Progenitor cell of endocrine pancreas (in vitro differentiated cells): ENCODE data around the gene PNLIP. TPM values are rescaled to one million over a fixed set of nuclear protein-coding genes. Genes with fewer than 3 reads are reported as not detected.

ENCODE experiments used
- DNase-seq: peaks from one replicate; pipeline ENCODE4 v3.0.0; 2021; ENCODE audit warnings: low spot score; ENCODE audit not compliant: unreplicated experiment
- H3K27ac Mint-ChIP-seq: 2 replicates; pipeline ENCODE4 v1.8.0; 2021; ENCODE audit warnings: mild to moderate bottlenecking, moderate library complexity, mixed read lengths
- H3K27me3 Mint-ChIP-seq: 2 replicates; pipeline ENCODE4 v1.8.0; 2021; ENCODE audit warnings: mixed read lengths
- H3K36me3 Mint-ChIP-seq: 2 replicates; pipeline ENCODE4 v1.8.0; 2022; ENCODE audit warnings: mixed read lengths; ENCODE audit not compliant: insufficient read depth
- H3K4me1 Mint-ChIP-seq: 2 replicates; pipeline ENCODE4 v1.8.0; 2021; ENCODE audit warnings: low read depth, mixed read lengths
- H3K4me3 Mint-ChIP-seq: 2 replicates; pipeline ENCODE4 v1.8.0; 2021; ENCODE audit warnings: low read depth, mild to moderate bottlenecking, moderate library complexity, mixed read lengths
- H3K9me3 Mint-ChIP-seq: 2 replicates; pipeline ENCODE4 v1.8.0; 2021; ENCODE audit warnings: low read depth, mixed read lengths
- CTCF ChIP-seq: fragments of 200-600 bp; sonication (generic); IDR thresholded peaks from one replicate; pipeline ENCODE4 v1.5.0; 2021; ENCODE audit warnings: antibody characterized with exemption, mild to moderate bottlenecking; ENCODE audit not compliant: unreplicated experiment
- long read RNA-seq: library from polyadenylated mRNA; unstranded; transcript quantifications from one replicate; pipeline ENCODE4 v2.0.0, GENCODE V29; 2020
- total RNA-seq: library from RNA; stranded (reverse); gene quantifications from 2 replicates; pipeline ENCODE4 v1.2.1, GENCODE V29; 2021

The PNLIP gene
- not detected in 2 replicates for total RNA-seq
- long read RNA-seq, result 0 reads

- Mint-ChIP-seq H3K4me3 (no peak within 1 kb of the TSS), H3K27me3 (no peaks in the 10 kb centered on the region), H3K9me3 (no peaks in the 10 kb centered on the region), H3K4me1 (no peaks in the 10 kb centered on the region), H3K36me3 (no peaks in the 10 kb centered on the region), H3K27ac (no peak within 1 kb of the TSS)
- no peak for DNase-seq
- TF ChIP-seq CTCF, result no peak
Measured at GRCh38 chr10:116545756-116546155, at the start of gene PNLIP. Gene PNLIP, plus strand, starts transcription at chr10:116545931. Its CDS starts 162 bp downstream, at chr10:116546093.

- no peak for DNase-seq
- TF ChIP-seq CTCF, result no peak
- no peaks in the 10 kb centered on the region for H3K27me3 Mint-ChIP-seq
- no peak overlapping the region for H3K4me3 Mint-ChIP-seq
- no peaks in the 10 kb centered on the region for H3K4me1 Mint-ChIP-seq
- H3K27ac Mint-ChIP-seq, result no peak overlapping the region
- H3K36me3 Mint-ChIP-seq, result no peaks in the 10 kb centered on the region
- peaks cover 3% of the 10 kb centered on the region for H3K9me3 Mint-ChIP-seq
Measured at GRCh38 chr10:116504786-116505185, 40.9 kb upstream of the PNLIP start.

GRCh38 chr10:116510565-116510964, 35.2 kb upstream of the PNLIP start:
- DNase-seq, result no peak
- no peak overlapping the region for H3K27ac Mint-ChIP-seq
- no peak for TF ChIP-seq CTCF
- H3K4me1 Mint-ChIP-seq, result no peaks in the 10 kb centered on the region
- H3K27me3 Mint-ChIP-seq, result no peaks in the 10 kb centered on the region
- H3K4me3 Mint-ChIP-seq, result no peak overlapping the region
- H3K36me3 Mint-ChIP-seq, result no peaks in the 10 kb centered on the region
- H3K9me3 Mint-ChIP-seq, result no peaks in the 10 kb centered on the region

- H3K36me3 Mint-ChIP-seq, result no peaks in the 10 kb centered on the region
- no peak for DNase-seq
Measured at GRCh38 chr10:116511365-116511764, 34.4 kb upstream of the PNLIP start.

GRCh38 chr10:116521424-116522290, 24.1 kb upstream of the PNLIP start:
- Mint-ChIP-seq H3K27me3 (no peaks in the 10 kb centered on the region), H3K27ac (no peak overlapping the region), H3K4me1 (peaks cover 4% of the 10 kb centered on the region), H3K9me3 (no peaks in the 10 kb centered on the region), H3K36me3 (no peaks in the 10 kb centered on the region), H3K4me3 (no peak overlapping the region)
- TF ChIP-seq CTCF, result peak; percentile 88
- peak; percentile 30 for DNase-seq

More at GRCh38 chr10:116511365-116511764, 34.4 kb upstream of the PNLIP start:
- Mint-ChIP-seq H3K4me1 (no peaks in the 10 kb centered on the region), H3K27ac (no peak overlapping the region), H3K27me3 (no peaks in the 10 kb centered on the region), H3K9me3 (no peaks in the 10 kb centered on the region), H3K4me3 (no peak overlapping the region)
- no peak for TF ChIP-seq CTCF
